ENCODE measurements around the gene GREM1. TPM values are rescaled to one million over a fixed set of nuclear protein-coding genes. Genes with fewer than 3 reads are reported as not detected.

GREM1 gene
- total and polyA plus RNA-seq, 2 of the 8 experiments (the other 6 are each of a cell fraction or from before 2014, with no cell fraction given): 0.12 to 1.1 TPM

DNA sequence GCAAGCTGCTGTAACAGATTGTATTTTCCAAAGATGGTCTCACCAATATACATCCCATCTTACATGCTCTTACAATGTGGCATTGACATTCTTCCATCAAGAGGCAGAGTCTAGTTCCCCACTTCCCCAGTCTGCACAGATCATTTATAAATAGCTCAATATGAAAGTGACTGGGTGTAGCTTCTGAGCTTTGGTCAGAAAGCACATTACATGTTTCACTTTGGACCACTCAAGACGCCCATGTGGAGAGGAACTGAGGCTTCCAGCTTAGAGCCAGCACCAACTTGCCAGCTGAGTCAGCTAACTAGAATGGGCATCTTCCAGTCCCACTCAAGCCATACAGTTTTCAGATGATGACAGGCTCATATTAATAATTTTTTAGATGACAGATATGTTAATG, 45.5 kb downstream of the GREM1 start (continued):
- TF ChIP-seq HDAC2 (IDR thresholded peaks at IDR 0.05; ENCODE audit: borderline replicate concordance in 1 of 2, low read depth in 2 of 2, low read length in 2 of 2): no peak
- no peak for TF ChIP-seq TAF1 (IDR thresholded peaks at IDR 0.05; ENCODE audit: low read depth, low read length)
- TF ChIP-seq, protein P1, sequence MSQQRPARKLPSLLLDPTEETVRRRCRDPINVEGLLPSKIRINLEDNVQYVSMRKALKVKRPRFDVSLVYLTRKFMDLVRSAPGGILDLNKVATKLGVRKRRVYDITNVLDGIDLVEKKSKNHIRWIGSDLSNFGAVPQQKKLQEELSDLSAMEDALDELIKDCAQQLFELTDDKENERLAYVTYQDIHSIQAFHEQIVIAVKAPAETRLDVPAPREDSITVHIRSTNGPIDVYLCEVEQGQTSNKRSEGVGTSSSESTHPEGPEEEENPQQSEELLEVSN (IDR thresholded peaks at IDR 0.05): no peak
- no peak for TF ChIP-seq RFX5 (IDR thresholded peaks at IDR 0.05; ENCODE audit: borderline replicate concordance, low read depth, low read length)

Measured in H1 (cell line).